Chondrocyte (in vitro differentiated cells): ENCODE results near the gene CFAP97D2. TPM values are rescaled to one million over a fixed set of nuclear protein-coding genes. Genes with fewer than 3 reads are reported as not detected.
"Not testable (repeated sequence)": the region's sequence is repeated elsewhere in the genome, so short reads cannot be mapped to it uniquely, and the experiment has no call there.

Experiments used
- DNase-seq: peaks from one replicate; pipeline ENCODE4 v3.0.0; 2021; ENCODE audit warnings: mixed read lengths, low spot score
- H3K27ac Mint-ChIP-seq: one replicate; pipeline ENCODE4 v1.8.0; 2021; ENCODE audit warnings: mild to moderate bottlenecking, moderate library complexity, mixed read lengths; ENCODE audit not compliant: unreplicated experiment
- H3K27me3 Mint-ChIP-seq: 2 replicates; pipeline ENCODE4 v1.8.0; 2021; ENCODE audit warnings: low read depth, mixed read lengths
- H3K36me3 Mint-ChIP-seq: 2 replicates; pipeline ENCODE4 v1.8.0; 2021; ENCODE audit warnings: low read depth, mixed read lengths
- H3K4me1 Mint-ChIP-seq: 2 replicates; pipeline ENCODE4 v1.8.0; 2021; ENCODE audit warnings: low read depth, mild to moderate bottlenecking, mixed read lengths
- H3K4me3 Mint-ChIP-seq: one replicate; pipeline ENCODE4 v1.8.0; 2021; ENCODE audit warnings: mild to moderate bottlenecking, moderate library complexity, mixed read lengths; ENCODE audit not compliant: unreplicated experiment
- H3K9me3 Mint-ChIP-seq: 2 replicates; pipeline ENCODE4 v1.8.0; 2021; ENCODE audit warnings: low read depth, mixed read lengths
- CTCF ChIP-seq: fragments of 200-600 bp; sonication (generic); IDR thresholded peaks from 2 replicates; pipeline ENCODE4 v1.5.0; 2021; ENCODE audit warnings: antibody characterized with exemption, mild to moderate bottlenecking, moderate library complexity
- total RNA-seq: library from RNA; stranded (reverse); gene quantifications from 3 replicates; pipeline ENCODE4 v1.2.1, GENCODE V29; 2021

Gene CFAP97D2
- total RNA-seq, 1 donor from 2014 or later, result not detected

- Mint-ChIP-seq H3K36me3 (no peaks in the 10 kb centered on the region), H3K27me3 (peaks cover 7% of the 10 kb centered on the region), H3K9me3 (no peaks in the 10 kb centered on the region), H3K4me3 (no peak overlapping the region), H3K4me1 (peaks cover 4% of the 10 kb centered on the region), H3K27ac (no peak overlapping the region)
- TF ChIP-seq CTCF, result no peak
- DNase-seq, result no peak
These were observed 11.6 kb upstream of the CFAP97D2 start for GRCh38 chr13:114167426-114167825.

- DNase-seq, result no peak
- no peak for TF ChIP-seq CTCF
- peaks cover 2% of the 10 kb centered on the region for H3K9me3 Mint-ChIP-seq
- no peak overlapping the region for H3K27ac Mint-ChIP-seq
- peaks cover 3% of the 10 kb centered on the region for H3K27me3 Mint-ChIP-seq
- H3K4me1 Mint-ChIP-seq, result peaks cover 4% of the 10 kb centered on the region
- H3K4me3 Mint-ChIP-seq, result no peak overlapping the region
- H3K36me3 Mint-ChIP-seq, result no peaks in the 10 kb centered on the region
These were observed 11.2 kb upstream of the CFAP97D2 start for GRCh38 chr13:114167885-114168284.

GRCh38 chr13:114173272-114173671 lies 5.8 kb upstream of the CFAP97D2 start:
- DNase-seq, result no peak
- Mint-ChIP-seq H3K27ac (no peak overlapping the region), H3K9me3 (peaks cover 4% of the 10 kb centered on the region), H3K36me3 (no peaks in the 10 kb centered on the region), H3K27me3 (peaks cover 3% of the 10 kb centered on the region), H3K4me1 (no peaks in the 10 kb centered on the region), H3K4me3 (no peak overlapping the region)
- TF ChIP-seq CTCF, result no peak

DNA sequence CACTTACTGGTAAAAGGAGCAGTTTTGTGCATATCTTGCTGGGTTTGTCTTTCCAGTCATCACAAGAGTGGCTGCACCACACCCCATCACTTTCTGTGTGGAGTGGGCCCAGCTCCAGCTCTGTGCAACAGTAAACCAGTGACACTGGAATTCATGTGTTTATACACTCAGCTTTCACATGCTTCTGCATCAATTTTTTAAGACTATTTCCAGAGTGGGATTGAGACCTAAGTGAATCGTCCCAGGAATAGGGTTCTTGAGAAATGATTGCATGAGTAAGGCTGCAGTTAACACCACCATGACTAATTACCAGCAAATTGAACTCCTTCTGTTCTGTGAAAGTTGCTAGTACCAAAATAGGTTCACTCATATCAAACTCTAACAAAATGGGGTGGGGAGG lies 5.3 kb upstream of the CFAP97D2 start:
- no peak for DNase-seq
- Mint-ChIP-seq H3K36me3 (no peaks in the 10 kb centered on the region), H3K4me1 (no peaks in the 10 kb centered on the region), H3K27me3 (peaks cover 8% of the 10 kb centered on the region), H3K4me3 (no peak overlapping the region), H3K27ac (no peak overlapping the region), H3K9me3 (peaks cover 4% of the 10 kb centered on the region)
- no peak for TF ChIP-seq CTCF

DNA sequence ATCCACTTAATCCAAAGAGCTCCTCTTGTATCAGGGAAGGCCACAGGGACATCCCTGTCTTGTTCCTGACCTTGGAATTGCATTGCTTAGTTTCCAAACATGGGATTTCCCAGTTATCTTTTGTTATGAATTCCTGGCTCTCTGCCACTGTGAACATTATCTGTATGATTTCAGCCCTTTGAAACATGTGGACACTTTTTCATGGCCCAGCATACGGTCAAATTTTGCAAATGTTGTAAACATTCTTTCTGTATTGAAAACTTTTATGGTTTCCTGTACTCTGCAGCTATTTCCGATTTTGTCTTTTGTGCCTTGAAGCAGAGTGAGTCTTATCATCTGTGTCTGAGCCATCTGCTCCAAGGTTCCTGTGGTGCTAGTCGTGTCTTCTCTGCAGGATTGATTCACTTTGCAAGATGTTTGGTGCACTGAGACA lies 4.5 kb upstream of the CFAP97D2 start:
- no peak overlapping the region for H3K4me3 Mint-ChIP-seq
- H3K4me1 Mint-ChIP-seq, result no peaks in the 10 kb centered on the region
- DNase-seq, result no peak
- peaks cover 4% of the 10 kb centered on the region for H3K9me3 Mint-ChIP-seq
- H3K27me3 Mint-ChIP-seq, result peaks cover 12% of the 10 kb centered on the region
- TF ChIP-seq CTCF, result no peak
- no peaks in the 10 kb centered on the region for H3K36me3 Mint-ChIP-seq
- no peak overlapping the region for H3K27ac Mint-ChIP-seq

DNA sequence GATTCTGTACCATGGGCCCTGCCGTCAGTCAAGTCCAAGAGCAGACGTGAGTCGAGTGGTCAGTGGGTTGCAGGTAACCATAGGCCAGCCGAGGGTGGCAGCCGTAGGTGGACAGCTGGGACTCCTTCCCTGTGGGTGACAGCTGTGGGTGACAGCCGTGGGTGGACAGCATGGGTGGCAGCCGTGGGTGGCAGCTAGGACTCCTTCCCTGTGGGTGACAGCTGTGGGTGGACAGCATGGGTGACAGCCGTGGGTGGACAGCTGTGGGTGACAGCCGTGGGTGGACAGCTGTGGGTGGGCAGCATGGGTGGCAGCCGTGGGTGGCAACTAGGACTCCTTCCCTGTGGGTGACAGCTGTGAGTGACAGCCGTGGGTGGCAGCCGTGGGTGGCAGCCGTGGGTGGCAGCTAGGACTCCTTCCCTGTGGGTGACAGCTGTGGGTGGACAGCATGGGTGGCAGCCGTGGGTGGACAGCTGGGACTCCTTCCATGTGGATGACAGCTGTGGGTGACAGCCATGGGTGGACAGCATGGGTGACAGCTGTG lies 2.6 kb upstream of the CFAP97D2 start:
- H3K9me3 Mint-ChIP-seq, DNase-seq, H3K4me3 Mint-ChIP-seq, H3K4me1 Mint-ChIP-seq, H3K36me3 Mint-ChIP-seq, H3K27ac Mint-ChIP-seq: not testable (repeated sequence)
- H3K27me3 Mint-ChIP-seq, result peaks cover 15% of the 10 kb centered on the region
